Heart left ventricle (tissue), 16 donors: Measurements from ENCODE around the gene FPR2. TPM values are rescaled to one million over a fixed set of nuclear protein-coding genes. Genes with fewer than 3 reads are reported as not detected.

Source experiments
- ATAC-seq, 4 donors: fragments of 200-7000 bp; cut with Tn5 transposase; one replicate each; pipeline ENCODE4 v1.9.1; 2020 to 2022; ENCODE audit warnings: moderate library complexity in 4 of 4, mild to moderate bottlenecking in 3 of 4, moderate number of reproducible peaks in 1 of 4
- DNase-seq, 5 donors: peaks; one replicate each; pipeline ENCODE4 v3.0.0-alpha.2; 2020
- H3K27ac ChIP-seq, 12 donors: fragments of 200-600 bp; sonication (generic) in 4 of 12; one replicate each; pipeline versions ENCODE4 v1.5.0 to v1.8.0; 2016 to 2022; ENCODE audit warnings: mild to moderate bottlenecking in 2 of 12
- H3K27me3 ChIP-seq, 9 donors: fragments of 200-600 bp; sonication (generic) in 2 of 9; one replicate each; pipeline versions ENCODE4 v1.5.1 to v1.8.0; 2016 to 2022; ENCODE audit warnings: mild to moderate bottlenecking in 3 of 9
- H3K36me3 ChIP-seq, 9 donors: fragments of 200-600 bp; sonication (generic) in 2 of 9; one replicate each; pipeline versions ENCODE4 v1.5.0 to v1.8.0; 2018 to 2022; ENCODE audit warnings: mild to moderate bottlenecking in 2 of 9
- H3K4me1 ChIP-seq, 12 donors: fragments of 200-600 bp; sonication (generic) in 4 of 12; one replicate each; pipeline versions ENCODE4 v1.5.0 to v1.8.0; 2016 to 2022; ENCODE audit warnings: mild to moderate bottlenecking in 3 of 12
- H3K4me3 ChIP-seq, 12 donors: fragments of 200-600 bp; sonication (generic) in 4 of 12; one replicate each; pipeline versions ENCODE4 v1.5.0 to v1.8.0; 2017 to 2022; ENCODE audit warnings: mild to moderate bottlenecking in 9 of 12, moderate library complexity in 4 of 12
- H3K9me3 ChIP-seq, 12 donors: fragments of 200-600 bp; sonication (generic) in 4 of 12; one replicate each; pipeline versions ENCODE4 v1.5.0 to v1.8.0; 2016 to 2022; ENCODE audit warnings: mild to moderate bottlenecking in 1 of 12
- POLR2A ChIP-seq, 2 donors: fragments of 450-650 bp; IDR thresholded peaks; one replicate each; pipeline ENCODE4 v1.6.1; 2017; ENCODE audit warnings: antibody characterized with exemption in 2 of 2, mild to moderate bottlenecking in 2 of 2, moderate library complexity in 2 of 2
- WGBS, 4 donors: extraction: QIAGEN DNeasy Blood & Tissue Kit in 2 of 4; methylation state at CpG; one replicate each; pipeline versions ENCODE4 v1.1.5 to v1.1.7; 2013 to 2018; 5-methylcytosine and 5-hydroxymethylcytosine counted together
- intact Hi-C, 10 donors: fragments of 100-400 bp; cut with DNase I; formaldehyde crosslinking; loops; one replicate each; pipeline versions ENCODE4 v1.11.1 to v1.14.2; 2022
- polyA plus RNA-seq, 2 donors: library from polyadenylated mRNA; stranded (reverse); fragments of 200-250 nt; gene quantifications; one replicate each; pipeline ENCODE4 v1.2.3, GENCODE V29; 2013
- total RNA-seq, 9 donors: library from RNA; depleted of rRNA in 2 of 9; stranded (reverse); fragments of >200 nt in 2 of 9; fragmentation: NEBNext Ultra II Directional in 3 of 9; extraction: Animal tissue kit (Norgen Biotek cat#: 25700) in 3 of 9; gene quantifications; one replicate each; pipeline versions ENCODE4 v1.1.0 to v1.2.4, GENCODE V29; 2016 to 2023
- TF ChIP-seq, protein P1 (sequence below), 12 donors: fragments of 200-600 bp; sonication (generic) in 4 of 12; IDR thresholded peaks; one replicate each; pipeline versions ENCODE4 v1.5.0 to v1.8.0; 2018 to 2022; ENCODE audit warnings: antibody characterized with exemption in 12 of 12, mild to moderate bottlenecking in 5 of 12
- donor health status: ischemic (EF 13 %, LVEDD 7.1; RV severe dilation, severe dysfunction).
- donor health status: healthy with polysubstance abuse.
- donor health status: DM: no; HTN: yes; CAD: no.
- donor health status: DM: no; HTN: no; CAD: no.
- donor health status: ischemic (EF 25% LVEDD 6.9; RV normal size, moderate dysfunction).
- donor health status: ischemic (EF 25% LVEDD 5.7; RV mildly dilated, moderate dysfunction).
- donor health status: healthy.
- donor health status: DM: yes; HTN: yes; CAD: no.
- donor health status: ischemic (EF 35%, LVEDD 5.7; RV mildly dilated, moderate dysfunction).
- donor health status: nonischemic (EF 11% LVEDD 7.7; RV severe dilation, severe dysfunction).
- donor health status: DM: yes; HTN: yes; CAD: no.
- donor health status: PGD.
- donor health status: ischemic (EF 29% LVEDD 5.4; RV normal size, mild dysfunction).
- donor health status: nonischemic (EF 23%, LVEDD 6.1; RV moderate dilation, normal function).

FPR2 gene
- total and polyA plus RNA-seq, 11 donors, result 0.11 to 11.1 (median 0.80) TPM; not detected in 1

DNA sequence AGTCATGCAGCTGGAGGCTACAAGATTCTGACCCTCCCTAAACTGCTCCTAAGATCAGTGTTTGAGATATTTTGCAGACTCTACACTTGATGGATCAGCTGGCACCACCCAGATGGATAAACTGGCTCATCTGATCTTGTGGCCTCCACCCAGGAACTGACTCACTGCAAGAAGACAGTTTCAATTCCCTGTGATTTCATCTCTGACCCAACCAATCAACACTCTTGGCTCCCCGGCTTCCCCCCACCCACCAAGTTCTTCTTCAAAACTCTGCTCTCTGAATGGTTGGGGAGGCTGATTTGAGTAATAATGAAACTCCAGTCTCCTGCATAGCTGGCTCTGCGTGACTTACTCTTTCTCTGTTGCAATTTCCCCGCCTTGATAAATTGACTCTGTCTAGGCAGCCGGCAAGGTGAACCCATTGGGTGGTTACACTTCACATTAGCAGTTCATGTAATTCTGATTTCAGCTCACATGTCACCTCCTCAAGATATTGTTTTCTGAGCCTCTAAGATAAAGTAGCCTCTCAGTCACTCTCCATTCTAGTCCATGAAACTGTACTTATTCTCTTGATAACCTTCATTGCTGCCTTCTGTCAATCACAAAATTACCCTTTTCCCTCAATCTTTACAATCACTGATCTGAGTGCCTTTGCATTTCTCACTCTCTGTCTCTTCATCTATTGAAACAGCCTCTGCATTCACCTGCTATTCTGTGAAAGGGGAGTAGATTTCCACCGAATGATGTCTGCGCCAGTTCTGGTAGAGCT lies 24.1 kb downstream of the FPR2 start:
- Histone ChIP-seq H3K27ac (peak overlapping the region in 9 of 12 donors; percentile 9 to 87 (median 49)), H3K4me1 (peaks cover 0 to 71% (median 5%) of the 10 kb centered on the region in 12 donors), H3K9me3 (no peaks in the 10 kb centered on the region), H3K4me3 (no peak overlapping the region), H3K36me3 (no peaks in the 10 kb centered on the region), H3K27me3 (no peaks in the 10 kb centered on the region)
- WGBS, 4 donors, result 65 to 83% (median 73%) methylated on average over 6 of the region's 6 CpGs
- intact Hi-C loops, result loop anchor here in 1 of 10 donors (10.0 kb wide), 1 partner anchor 310 kb away; the partner anchor contains the start of gene CEACAM18
- peak; percentile 62 to 82 (median 69) for DNase-seq
- ATAC-seq, result peak; percentile 44 to 91 (median 86)
- TF ChIP-seq POLR2A (IDR thresholded peaks at IDR 0.05), result no peak
- TF ChIP-seq, protein P1, sequence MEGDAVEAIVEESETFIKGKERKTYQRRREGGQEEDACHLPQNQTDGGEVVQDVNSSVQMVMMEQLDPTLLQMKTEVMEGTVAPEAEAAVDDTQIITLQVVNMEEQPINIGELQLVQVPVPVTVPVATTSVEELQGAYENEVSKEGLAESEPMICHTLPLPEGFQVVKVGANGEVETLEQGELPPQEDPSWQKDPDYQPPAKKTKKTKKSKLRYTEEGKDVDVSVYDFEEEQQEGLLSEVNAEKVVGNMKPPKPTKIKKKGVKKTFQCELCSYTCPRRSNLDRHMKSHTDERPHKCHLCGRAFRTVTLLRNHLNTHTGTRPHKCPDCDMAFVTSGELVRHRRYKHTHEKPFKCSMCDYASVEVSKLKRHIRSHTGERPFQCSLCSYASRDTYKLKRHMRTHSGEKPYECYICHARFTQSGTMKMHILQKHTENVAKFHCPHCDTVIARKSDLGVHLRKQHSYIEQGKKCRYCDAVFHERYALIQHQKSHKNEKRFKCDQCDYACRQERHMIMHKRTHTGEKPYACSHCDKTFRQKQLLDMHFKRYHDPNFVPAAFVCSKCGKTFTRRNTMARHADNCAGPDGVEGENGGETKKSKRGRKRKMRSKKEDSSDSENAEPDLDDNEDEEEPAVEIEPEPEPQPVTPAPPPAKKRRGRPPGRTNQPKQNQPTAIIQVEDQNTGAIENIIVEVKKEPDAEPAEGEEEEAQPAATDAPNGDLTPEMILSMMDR (IDR thresholded peaks at IDR 0.05), result no peak

DNA sequence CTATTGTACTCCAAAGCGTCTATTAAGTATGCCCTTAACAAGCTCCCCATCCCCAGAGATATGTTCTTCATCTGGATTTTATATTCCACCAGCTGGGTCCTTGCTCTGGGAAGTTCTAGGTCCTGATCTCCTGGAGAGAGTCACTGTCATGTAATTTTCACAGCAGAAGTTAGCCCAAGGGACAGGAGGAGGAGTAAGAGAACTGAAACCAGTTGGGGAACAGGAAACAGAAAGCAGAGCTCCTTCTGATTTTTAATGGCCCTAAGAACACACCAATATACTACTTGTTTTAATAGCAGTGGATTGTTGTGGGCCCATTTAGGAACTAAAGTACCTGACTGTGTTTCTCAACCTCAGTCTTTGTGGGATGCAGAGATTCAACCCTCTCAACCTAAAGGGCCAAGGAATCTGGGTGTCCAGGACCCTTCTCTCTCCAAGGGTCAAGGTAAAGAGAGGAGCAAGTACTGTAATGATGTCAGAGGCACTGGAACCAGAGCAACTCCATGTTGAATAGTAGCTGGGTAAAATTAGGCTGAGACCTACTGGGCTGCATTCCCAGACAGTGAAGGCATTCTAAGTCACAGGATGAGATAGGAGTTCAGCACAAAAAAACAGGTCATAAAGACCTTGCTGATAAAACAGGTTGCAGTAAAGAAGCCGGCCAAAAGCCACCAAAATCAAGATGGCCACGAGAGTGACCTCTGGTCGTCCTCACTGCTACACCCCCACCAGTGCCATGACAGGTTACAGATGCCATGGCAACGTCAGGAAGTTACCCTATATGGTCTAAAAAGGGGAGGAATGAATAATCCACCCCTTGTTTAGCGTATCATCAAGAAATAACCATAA lies 25.9 kb downstream of the FPR2 start:
- 31 to 39% (median 36%) methylated on average over 6 of the region's 6 CpGs for WGBS, 4 donors
- H3K27ac ChIP-seq, result peak overlapping the region in 9 of 12 donors; percentile 14 to 87 (median 38)
- TF ChIP-seq, protein P1 (IDR thresholded peaks at IDR 0.05), result no peak
- no peak overlapping the region for H3K4me3 ChIP-seq
- H3K36me3 ChIP-seq, result no peaks in the 10 kb centered on the region
- no peaks in the 10 kb centered on the region for H3K9me3 ChIP-seq
- ATAC-seq (peak in 3 of 4 donors; percentile 18 to 38 (median 27)), DNase-seq (peak in 1 of 5 donors; percentile 24)
- intact Hi-C loops, result loop anchor here in 1 of 10 donors (10.0 kb wide), 1 partner anchor 312 kb away; the partner anchor contains the start of gene CEACAM18
- peaks cover 0 to 62% (median 5%) of the 10 kb centered on the region in 12 donors for H3K4me1 ChIP-seq
- H3K27me3 ChIP-seq, result no peaks in the 10 kb centered on the region

GRCh38 chr19:51788029-51788428 lies 27.0 kb downstream of the FPR2 start:
- no peaks in the 10 kb centered on the region for H3K36me3 ChIP-seq
- TF ChIP-seq, protein P1 (IDR thresholded peaks at IDR 0.05), result no peak
- TF ChIP-seq POLR2A (IDR thresholded peaks at IDR 0.05), result no peak
- DNase-seq (no peak), ATAC-seq (no peak)
- intact Hi-C loops, result loop anchor here in 1 of 10 donors (10.0 kb wide), 1 partner anchor 313 kb away; the partner anchor contains the start of gene CEACAM18
- H3K9me3 ChIP-seq, result peaks cover 0 to 2% (median 0%) of the 10 kb centered on the region in 12 donors
- no peak overlapping the region for H3K4me3 ChIP-seq
- H3K27me3 ChIP-seq, result no peaks in the 10 kb centered on the region
- peak overlapping the region in 2 of 12 donors; percentile 27 to 87 for H3K27ac ChIP-seq
- WGBS, 4 donors, result 78 to 79% (median 79%) methylated on average over 2 of the region's 2 CpGs
- peaks cover 0 to 60% (median 5%) of the 10 kb centered on the region in 12 donors for H3K4me1 ChIP-seq
